ENCODE data around the gene ARF1.

Gene ARF1

DNA sequence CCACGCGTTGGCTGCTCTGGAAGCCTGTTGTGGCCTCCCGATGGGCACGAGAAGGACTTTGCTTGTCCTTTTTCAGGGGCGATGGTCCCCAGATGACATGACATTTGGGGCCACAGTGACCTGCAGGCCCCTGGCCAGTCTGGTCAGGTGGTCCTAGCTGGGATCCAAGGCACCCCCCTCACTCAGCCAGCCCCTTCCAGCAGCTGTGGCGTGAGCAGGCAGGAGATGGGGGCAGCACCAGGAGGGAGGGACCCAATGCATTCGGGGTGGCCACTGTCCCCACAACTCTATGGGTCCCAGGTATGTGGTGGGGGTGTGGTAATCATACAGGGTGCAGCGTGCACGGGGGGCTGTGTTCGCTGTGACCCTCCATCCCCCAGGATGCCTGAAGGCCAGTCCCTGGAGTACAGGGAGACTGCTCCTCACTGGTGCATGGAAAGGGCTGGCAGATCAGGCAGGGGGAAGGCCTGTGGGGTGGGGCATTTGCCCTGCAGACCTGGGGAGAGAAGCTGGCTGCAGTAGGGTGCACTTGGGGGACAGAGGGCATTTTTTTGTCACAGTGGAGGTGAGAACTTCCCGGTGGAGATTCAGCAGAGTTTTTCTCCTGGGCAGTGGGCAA, 44.0 kb upstream of the ARF1 start:
- no peak overlapping the region for H3K27ac ChIP-seq
- TF ChIP-seq, protein P1, sequence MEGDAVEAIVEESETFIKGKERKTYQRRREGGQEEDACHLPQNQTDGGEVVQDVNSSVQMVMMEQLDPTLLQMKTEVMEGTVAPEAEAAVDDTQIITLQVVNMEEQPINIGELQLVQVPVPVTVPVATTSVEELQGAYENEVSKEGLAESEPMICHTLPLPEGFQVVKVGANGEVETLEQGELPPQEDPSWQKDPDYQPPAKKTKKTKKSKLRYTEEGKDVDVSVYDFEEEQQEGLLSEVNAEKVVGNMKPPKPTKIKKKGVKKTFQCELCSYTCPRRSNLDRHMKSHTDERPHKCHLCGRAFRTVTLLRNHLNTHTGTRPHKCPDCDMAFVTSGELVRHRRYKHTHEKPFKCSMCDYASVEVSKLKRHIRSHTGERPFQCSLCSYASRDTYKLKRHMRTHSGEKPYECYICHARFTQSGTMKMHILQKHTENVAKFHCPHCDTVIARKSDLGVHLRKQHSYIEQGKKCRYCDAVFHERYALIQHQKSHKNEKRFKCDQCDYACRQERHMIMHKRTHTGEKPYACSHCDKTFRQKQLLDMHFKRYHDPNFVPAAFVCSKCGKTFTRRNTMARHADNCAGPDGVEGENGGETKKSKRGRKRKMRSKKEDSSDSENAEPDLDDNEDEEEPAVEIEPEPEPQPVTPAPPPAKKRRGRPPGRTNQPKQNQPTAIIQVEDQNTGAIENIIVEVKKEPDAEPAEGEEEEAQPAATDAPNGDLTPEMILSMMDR (conservative IDR thresholded peaks at IDR 0.05), result no peak

DNA sequence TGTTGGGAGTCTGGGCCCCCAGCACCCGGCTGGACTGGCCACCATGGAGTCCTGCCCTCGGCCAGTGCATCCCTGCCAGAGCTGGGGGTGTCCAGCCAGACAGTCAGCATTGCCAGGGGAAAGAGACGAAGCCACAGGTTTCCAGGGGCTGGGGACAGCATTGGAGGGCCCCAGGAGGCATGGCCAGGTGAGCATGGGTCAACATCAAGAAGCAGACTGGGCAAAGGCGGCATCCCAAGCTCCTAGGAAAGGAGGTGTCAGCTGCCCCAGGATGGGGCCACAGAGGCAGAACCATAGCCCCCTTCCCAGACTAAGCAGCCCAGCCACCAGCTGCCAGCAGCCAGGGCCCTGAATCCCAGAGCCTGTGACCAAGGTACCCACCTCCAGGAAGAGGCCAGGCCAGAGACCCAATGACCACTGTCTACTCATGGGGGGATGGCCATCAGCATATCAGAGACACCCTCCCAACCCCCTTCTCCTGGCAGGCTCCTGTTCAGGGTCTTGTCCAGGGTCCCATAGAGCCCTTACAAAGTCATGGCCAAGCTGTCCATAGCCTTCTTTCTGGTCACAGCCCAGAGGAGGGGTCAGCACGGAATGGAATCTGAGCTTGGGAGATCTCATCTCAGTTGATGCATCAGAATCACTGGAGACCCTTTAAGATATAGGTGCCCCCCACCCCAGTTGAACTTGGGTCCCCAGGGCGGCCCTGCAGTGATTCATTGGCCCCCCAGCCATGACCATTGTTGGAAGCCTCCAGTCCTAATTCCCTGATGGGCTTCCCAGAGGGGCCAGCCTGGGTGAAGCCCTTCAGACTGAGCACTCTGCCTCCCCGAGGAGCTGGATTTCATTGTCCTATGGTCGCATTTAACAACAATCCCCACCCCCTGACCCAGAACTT, 43.3 kb upstream of the ARF1 start:
- no peak overlapping the region for H3K27ac ChIP-seq

DNA sequence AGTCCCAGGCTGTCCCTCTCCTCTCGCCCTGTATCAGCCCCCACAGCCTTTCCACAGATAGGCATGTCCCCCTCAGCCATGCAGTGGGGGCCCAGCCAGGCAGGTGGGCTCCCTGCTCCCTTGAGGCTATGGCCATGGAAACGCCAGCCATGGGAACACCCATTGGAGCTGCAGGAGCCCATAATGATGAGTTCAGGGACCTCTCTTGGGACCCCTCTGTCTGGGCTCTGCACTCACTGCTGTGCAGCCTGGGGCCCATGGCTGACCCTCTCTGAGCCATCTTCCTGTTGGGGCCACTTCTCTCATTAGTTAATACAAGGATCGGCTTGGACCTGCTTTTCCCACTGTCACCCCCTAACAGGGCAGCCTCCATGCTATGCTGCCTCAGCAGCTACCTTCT, 42.5 kb upstream of the ARF1 start:
- TF ChIP-seq, protein P1 (conservative IDR thresholded peaks at IDR 0.05), result no peak
- H3K27ac ChIP-seq, result no peak overlapping the region

More for the DNA sequence above, 43.3 kb upstream of the ARF1 start:
- TF ChIP-seq, protein P1 (conservative IDR thresholded peaks at IDR 0.05), result no peak

DNA sequence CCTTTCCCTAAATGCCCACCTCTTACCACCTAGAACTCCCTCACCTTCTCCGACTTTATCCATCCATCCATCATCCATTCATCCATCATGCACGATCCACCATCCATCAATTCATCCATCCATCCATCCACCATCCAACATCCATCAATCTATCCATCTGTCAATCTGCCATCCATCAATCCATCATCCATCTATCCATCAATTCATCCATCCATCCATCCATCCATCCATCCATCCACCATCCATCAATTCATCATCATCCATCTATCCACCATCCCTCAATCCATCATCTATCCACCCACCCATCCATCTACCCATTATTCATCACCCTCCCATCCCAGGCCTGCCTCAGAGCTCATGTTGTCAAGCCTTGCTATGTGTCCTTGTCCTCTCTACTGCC, 41.2 kb upstream of the ARF1 start:
- TF ChIP-seq, protein P1 (conservative IDR thresholded peaks at IDR 0.05), result no peak
- H3K27ac ChIP-seq, result no peak overlapping the region

DNA sequence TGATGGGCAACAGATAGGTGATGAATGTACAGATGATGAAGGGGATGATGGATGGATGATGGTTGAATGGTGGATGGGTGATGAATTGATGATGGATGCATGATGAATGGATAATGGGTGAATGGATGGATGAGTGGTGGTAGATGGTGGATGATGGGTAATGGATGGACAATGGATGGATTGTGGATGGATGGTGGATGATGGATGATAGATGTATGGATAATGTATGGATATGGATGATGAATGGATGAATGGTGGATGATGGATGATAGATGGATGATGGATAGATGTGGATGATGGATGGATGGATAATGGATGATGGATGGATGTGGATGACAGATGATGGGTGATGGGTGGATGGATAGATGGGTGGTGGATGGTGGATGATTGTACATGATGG, 40.0 kb upstream of the ARF1 start:
- TF ChIP-seq, protein P1 (conservative IDR thresholded peaks at IDR 0.05), result no peak
- no peak overlapping the region for H3K27ac ChIP-seq

DNA sequence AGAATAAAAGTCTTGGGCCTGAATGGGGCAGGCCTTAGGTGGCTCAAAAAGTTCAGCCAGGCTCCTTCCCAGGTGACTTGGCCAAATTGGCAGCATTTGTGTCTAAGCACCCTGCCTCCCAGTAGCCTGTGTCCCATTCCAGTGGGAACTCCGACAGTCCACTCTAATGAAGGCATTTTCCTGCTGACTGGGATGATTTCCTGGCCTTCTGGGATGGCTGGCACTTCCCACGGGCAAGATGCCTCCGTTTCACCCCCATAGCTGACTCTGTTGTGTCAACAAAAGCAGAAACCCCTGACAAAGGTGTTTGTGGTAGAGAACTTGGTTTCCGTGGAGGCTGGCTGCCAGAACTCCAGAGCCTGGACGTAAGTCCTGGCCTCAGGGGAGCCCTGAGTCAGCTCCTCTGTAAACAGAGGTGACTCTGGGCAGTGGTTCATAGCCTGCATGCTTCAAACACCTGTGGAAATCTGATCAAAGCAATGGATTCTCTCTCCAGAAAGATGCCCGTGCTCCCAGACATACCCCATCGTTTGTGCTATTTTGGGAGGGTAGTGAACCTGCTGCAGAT, 39.1 kb upstream of the ARF1 start:
- no peak overlapping the region for H3K27ac ChIP-seq
- TF ChIP-seq, protein P1 (conservative IDR thresholded peaks at IDR 0.05), result no peak

DNA sequence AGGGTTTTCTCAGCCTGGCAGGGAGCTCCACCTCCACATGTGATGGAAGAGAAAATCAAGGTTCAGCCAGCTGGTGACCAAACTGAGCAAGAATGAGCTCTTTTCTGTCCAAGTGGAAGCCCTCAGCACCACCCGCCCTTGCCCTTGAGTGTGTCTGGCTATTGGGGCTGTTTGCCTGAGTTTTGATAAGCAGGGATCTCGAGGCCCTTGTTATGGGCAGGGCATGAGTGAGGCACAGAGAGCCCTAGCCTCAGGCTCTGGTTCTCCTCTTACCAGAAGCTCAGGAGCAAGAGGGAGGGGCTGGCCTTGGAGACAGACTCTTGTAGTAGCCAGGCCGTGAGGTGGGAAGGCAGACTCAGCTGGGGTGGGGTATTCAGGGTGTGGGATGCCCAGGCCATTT, 37.5 kb upstream of the ARF1 start:
- TF ChIP-seq, protein P1 (conservative IDR thresholded peaks at IDR 0.05), result no peak
- no peak overlapping the region for H3K27ac ChIP-seq
